Measurements from ENCODE around the gene GTF2F2. TPM values are rescaled to one million over a fixed set of nuclear protein-coding genes. Genes with fewer than 3 reads are reported as not detected.
A peak's percentile ranks its signal among the peaks of the same experiment; 100 is the strongest.

GTF2F2 gene
- total RNA-seq, 6 experiments from 2014 or later = 4.0 to 10.3 (median 6.0) TPM

GRCh38 chr13:45316996-45317395, 196.7 kb downstream of the GTF2F2 start:
- Histone ChIP-seq H3K4me3 (no peak overlapping the region), H3K4me1 (peaks cover 0 to 13% (median 3%) of the 10 kb centered on the region in 4 donors), H3K9me3 (no peaks in the 10 kb centered on the region), H3K27me3 (no peaks in the 10 kb centered on the region), H3K27ac (peak overlapping the region in 1 of 3 donors; percentile 64), H3K36me3 (no peaks in the 10 kb centered on the region)
- ATAC-seq = no peak
- WGBS (ENCODE audit: insufficient coverage, low coverage, low lambda C conversion rate, missing lambda C conversion rate) = 65% methylated on average over 3 of the region's 5 CpGs
- intact Hi-C loops (cut with DNase I) = no loop called here
- DNase-seq = no peak
- no peak for TF ChIP-seq POLR2A (IDR thresholded peaks at IDR 0.05)
- no peak for TF ChIP-seq CTCF (IDR thresholded peaks at IDR 0.05)

- WGBS (ENCODE audit: insufficient coverage, low coverage, low lambda C conversion rate, missing lambda C conversion rate) = 42% methylated on average over 2 of the region's 4 CpGs
- no peaks in the 10 kb centered on the region for H3K9me3 ChIP-seq
- H3K27me3 ChIP-seq = no peaks in the 10 kb centered on the region
- no peak overlapping the region for H3K27ac ChIP-seq
- no peaks in the 10 kb centered on the region for H3K36me3 ChIP-seq
- no peak overlapping the region for H3K4me3 ChIP-seq
- TF ChIP-seq CTCF (IDR thresholded peaks at IDR 0.05) (no peak), POLR2A (IDR thresholded peaks at IDR 0.05) (no peak)
- H3K4me1 ChIP-seq = peaks cover 0 to 11% (median 0%) of the 10 kb centered on the region in 4 donors
- intact Hi-C loops (cut with DNase I) = no loop called here
- DNase-seq (no peak), ATAC-seq (peak; percentile 4 to 56 (median 32))
These were observed 200.7 kb downstream of the GTF2F2 start for GRCh38 chr13:45320876-45321629.

GRCh38 chr13:45325806-45326205, 205.5 kb downstream of the GTF2F2 start:
- Histone ChIP-seq H3K36me3 (no peaks in the 10 kb centered on the region), H3K4me1 (peaks cover 0 to 14% (median 6%) of the 10 kb centered on the region in 4 donors), H3K9me3 (no peaks in the 10 kb centered on the region), H3K27me3 (no peaks in the 10 kb centered on the region), H3K27ac (no peak overlapping the region), H3K4me3 (no peak overlapping the region)
- WGBS (ENCODE audit: insufficient coverage, low coverage, low lambda C conversion rate, missing lambda C conversion rate) = 76% methylated on average over 2 of the region's 4 CpGs
- peak; percentile 22 to 46 (median 34) for ATAC-seq
- DNase-seq = no peak
- intact Hi-C loops (cut with DNase I) = no loop called here
- no peak for TF ChIP-seq CTCF (IDR thresholded peaks at IDR 0.05)
- TF ChIP-seq POLR2A (IDR thresholded peaks at IDR 0.05) = no peak

- no peak overlapping the region for H3K4me3 ChIP-seq
- H3K4me1 ChIP-seq = peaks cover 0 to 9% (median 5%) of the 10 kb centered on the region in 4 donors
- DNase-seq (no peak), ATAC-seq (no peak)
- intact Hi-C loops (cut with DNase I) = no loop called here
- H3K36me3 ChIP-seq = no peaks in the 10 kb centered on the region
- no peak overlapping the region for H3K27ac ChIP-seq
- no peak for TF ChIP-seq CTCF (IDR thresholded peaks at IDR 0.05)
- TF ChIP-seq POLR2A (IDR thresholded peaks at IDR 0.05) = peak; percentile 13
- H3K27me3 ChIP-seq = no peaks in the 10 kb centered on the region
- 75% methylated on average over 9 of the region's 9 CpGs for WGBS (ENCODE audit: insufficient coverage, low coverage, low lambda C conversion rate, missing lambda C conversion rate)
- H3K9me3 ChIP-seq = no peaks in the 10 kb centered on the region
These were observed 207.1 kb downstream of the GTF2F2 start for GRCh38 chr13:45327253-45327955.
